PC-9 (cell line): Measurements from ENCODE around the gene AGXT. TPM values are rescaled to one million over a fixed set of nuclear protein-coding genes. Genes with fewer than 3 reads are reported as not detected.

ENCODE experiments used
- BruUV-seq: library from RNA; stranded (reverse); fragments of 400-500 nt; replicated peaks from 2 replicates; lab custom pipeline; 2021; lab: Mats Ljungman, UMichigan
- CTCF ChIA-PET: fragments of 300-600 bp; sonication (Branson Sonifier 250); formaldehyde crosslinking; loops from one replicate; lab custom pipeline; 2022; ENCODE audit warnings: antibody characterized with exemption; lab: Charles Lee
- POLR2A ChIA-PET: fragments of 300-600 bp; sonication (Branson Sonifier 250); formaldehyde crosslinking; loops from one replicate; lab custom pipeline; 2022; ENCODE audit warnings: antibody characterized with exemption; ENCODE audit not compliant: unreplicated experiment; lab: Charles Lee
- DNase-seq, 2 experiments: peaks; one replicate each; pipeline versions ENCODE4 v3.0.0 to v3.0.0-alpha.2; 2015 to 2022; ENCODE audit warnings: mixed read lengths in 1 of 2
- H2AFZ ChIP-seq: fragments of 200-600 bp; sonication (generic); 2 replicates; pipeline ENCODE4 v1.8.1; 2017; ENCODE audit warnings: antibody characterized with exemption
- H3F3A ChIP-seq: fragments of 200-600 bp; sonication (generic); 2 replicates; pipeline ENCODE4 v1.8.1; 2017; ENCODE audit warnings: antibody characterized with exemption, mild to moderate bottlenecking, low read depth; ENCODE audit not compliant: insufficient read depth
- H3K27ac ChIP-seq: fragments of 200-600 bp; sonication (generic); 2 replicates; pipeline ENCODE4 v1.6.1; 2016; ENCODE audit warnings: mixed run types
- H3K27me3 ChIP-seq: fragments of 200-600 bp; sonication (generic); 2 replicates; pipeline ENCODE4 v1.6.1; 2016; ENCODE audit warnings: low read depth, mixed run types; ENCODE audit not compliant: insufficient read depth
- H3K36me3 ChIP-seq: fragments of 200-600 bp; sonication (generic); 2 replicates; pipeline ENCODE4 v1.6.1; 2016; ENCODE audit warnings: low read depth, mixed run types
- H3K4me1 ChIP-seq: fragments of 200-600 bp; sonication (generic); replicated peaks from 2 replicates; pipeline ENCODE4 v1.6.1; 2016; ENCODE audit warnings: mixed run types; ENCODE audit not compliant: insufficient read depth
- H3K4me2 ChIP-seq: fragments of 200-600 bp; sonication (generic); 2 replicates; pipeline ENCODE4 v1.6.1; 2017; ENCODE audit warnings: mixed run types
- H3K4me3 ChIP-seq: fragments of 200-600 bp; sonication (generic); 2 replicates; pipeline ENCODE4 v1.6.1; 2016; ENCODE audit warnings: mixed run types
- H3K79me2 ChIP-seq: fragments of 200-600 bp; sonication (generic); 2 replicates; pipeline ENCODE4 v1.6.1; 2017; ENCODE audit warnings: low read depth, mixed run types
- H3K9me2 ChIP-seq: fragments of 200-600 bp; sonication (generic); 2 replicates; pipeline ENCODE4 v1.8.1; 2017; ENCODE audit warnings: mild to moderate bottlenecking; ENCODE audit not compliant: insufficient read depth
- H3K9me3 ChIP-seq: fragments of 200-600 bp; sonication (generic); 2 replicates; pipeline ENCODE4 v1.8.1; 2016; ENCODE audit warnings: low read depth; ENCODE audit not compliant: insufficient read depth
- H4K20me1 ChIP-seq: fragments of 200-600 bp; sonication (generic); 2 replicates; pipeline ENCODE4 v1.8.1; 2017; ENCODE audit not compliant: insufficient read depth
- EZH2 ChIP-seq: fragments of 200-600 bp; sonication (generic); IDR thresholded peaks from 2 replicates; pipeline ENCODE4 v1.8.0; 2017; ENCODE audit warnings: antibody characterized with exemption, low read depth
- intact Hi-C: fragments of 100-400 bp; cut with micrococcal nuclease; formaldehyde crosslinking; loops from one replicate; pipeline ENCODE4 v1.10.0; 2022; ENCODE audit not compliant: unreplicated experiment
- total RNA-seq: library from RNA; stranded (reverse); gene quantifications from 2 replicates; pipeline ENCODE4 v1.2.3, GENCODE V29; 2021
- TF ChIP-seq, protein P1 (sequence below): fragments of 200-600 bp; sonication (generic); conservative IDR thresholded peaks from 2 replicates; pipeline ENCODE4 v1.6.1; 2017; ENCODE audit warnings: mixed run types, antibody characterized with exemption, mild to moderate bottlenecking, moderate library complexity

The AGXT gene
- total RNA-seq, 1 experiment from 2014 or later, result not detected

DNA sequence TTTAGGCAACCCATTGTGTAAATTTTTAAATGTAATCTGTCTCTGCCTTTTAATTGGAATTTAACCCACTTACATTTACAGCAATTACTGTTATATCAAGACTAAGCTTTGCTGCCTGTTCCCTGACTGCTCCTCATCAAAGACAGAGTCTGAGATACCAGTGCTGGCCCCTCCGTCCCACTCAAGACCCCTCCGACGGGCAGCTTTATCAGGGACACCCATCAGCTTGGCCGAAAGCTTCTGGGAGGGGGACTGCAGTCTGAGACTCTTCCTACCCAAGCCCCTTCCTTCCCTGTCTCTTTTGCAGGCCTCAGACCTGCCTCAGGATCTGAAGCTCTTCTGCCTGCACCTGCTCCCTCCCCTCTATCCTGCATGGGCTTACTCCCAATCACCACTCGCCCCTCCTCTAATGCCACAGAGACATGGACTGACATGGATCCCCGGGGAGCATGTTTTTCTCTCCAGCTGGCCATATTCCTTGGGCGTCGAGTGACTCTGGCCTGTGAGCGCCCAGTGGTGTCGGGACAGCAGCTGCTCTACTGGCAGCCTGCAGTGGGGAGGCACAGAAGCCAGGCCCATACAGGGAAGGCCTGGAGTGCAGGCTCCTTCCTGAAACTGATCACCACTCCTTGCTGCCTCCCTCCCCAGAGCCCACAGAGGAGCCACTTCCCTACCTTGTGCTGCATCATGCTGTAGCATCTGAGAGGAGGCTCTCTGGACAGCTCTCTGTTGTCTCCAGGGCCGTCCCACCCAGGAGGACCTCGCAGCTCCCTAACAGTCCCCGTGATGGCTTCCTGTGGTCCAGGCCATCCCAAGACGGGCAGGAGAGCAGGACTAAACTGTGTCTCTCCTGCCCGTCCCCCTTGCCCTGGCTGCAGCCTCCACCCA is 44.9 kb upstream of the AGXT start:
- TF ChIP-seq EZH2, result no peak
- TF ChIP-seq, protein P1, sequence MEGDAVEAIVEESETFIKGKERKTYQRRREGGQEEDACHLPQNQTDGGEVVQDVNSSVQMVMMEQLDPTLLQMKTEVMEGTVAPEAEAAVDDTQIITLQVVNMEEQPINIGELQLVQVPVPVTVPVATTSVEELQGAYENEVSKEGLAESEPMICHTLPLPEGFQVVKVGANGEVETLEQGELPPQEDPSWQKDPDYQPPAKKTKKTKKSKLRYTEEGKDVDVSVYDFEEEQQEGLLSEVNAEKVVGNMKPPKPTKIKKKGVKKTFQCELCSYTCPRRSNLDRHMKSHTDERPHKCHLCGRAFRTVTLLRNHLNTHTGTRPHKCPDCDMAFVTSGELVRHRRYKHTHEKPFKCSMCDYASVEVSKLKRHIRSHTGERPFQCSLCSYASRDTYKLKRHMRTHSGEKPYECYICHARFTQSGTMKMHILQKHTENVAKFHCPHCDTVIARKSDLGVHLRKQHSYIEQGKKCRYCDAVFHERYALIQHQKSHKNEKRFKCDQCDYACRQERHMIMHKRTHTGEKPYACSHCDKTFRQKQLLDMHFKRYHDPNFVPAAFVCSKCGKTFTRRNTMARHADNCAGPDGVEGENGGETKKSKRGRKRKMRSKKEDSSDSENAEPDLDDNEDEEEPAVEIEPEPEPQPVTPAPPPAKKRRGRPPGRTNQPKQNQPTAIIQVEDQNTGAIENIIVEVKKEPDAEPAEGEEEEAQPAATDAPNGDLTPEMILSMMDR, result no peak
- BruUV-seq, result no TSS peak
- peaks cover 85% of the 10 kb centered on the region for H3K27me3 ChIP-seq
- no peaks in the 10 kb centered on the region for H3F3A ChIP-seq
- no peaks in the 10 kb centered on the region for H3K36me3 ChIP-seq
- DNase-seq, result no peak
- POLR2A ChIA-PET, result no interaction called here
- H3K27ac ChIP-seq, result no peak overlapping the region
- H3K9me2 ChIP-seq, result no peaks in the 10 kb centered on the region
- H2AFZ ChIP-seq, result no peak overlapping the region
- no peak overlapping the region for H3K4me3 ChIP-seq
- H3K9me3 ChIP-seq, result peaks cover 7% of the 10 kb centered on the region; the same call in 1 of the 2 replicates
- H4K20me1 ChIP-seq, result no peaks in the 10 kb centered on the region; the same call in 1 of the 2 replicates
- H3K79me2 ChIP-seq, result no peaks in the 10 kb centered on the region
- CTCF ChIA-PET, result interaction anchor here (0.6 kb wide), 1 partner anchor 724 kb away, joined by 14 read pairs; no protein-coding TSS in a partner anchor
- H3K4me1 ChIP-seq, result no peaks in the 10 kb centered on the region
- intact Hi-C loops, result no loop called here
- H3K4me2 ChIP-seq, result no peak overlapping the region

DNA sequence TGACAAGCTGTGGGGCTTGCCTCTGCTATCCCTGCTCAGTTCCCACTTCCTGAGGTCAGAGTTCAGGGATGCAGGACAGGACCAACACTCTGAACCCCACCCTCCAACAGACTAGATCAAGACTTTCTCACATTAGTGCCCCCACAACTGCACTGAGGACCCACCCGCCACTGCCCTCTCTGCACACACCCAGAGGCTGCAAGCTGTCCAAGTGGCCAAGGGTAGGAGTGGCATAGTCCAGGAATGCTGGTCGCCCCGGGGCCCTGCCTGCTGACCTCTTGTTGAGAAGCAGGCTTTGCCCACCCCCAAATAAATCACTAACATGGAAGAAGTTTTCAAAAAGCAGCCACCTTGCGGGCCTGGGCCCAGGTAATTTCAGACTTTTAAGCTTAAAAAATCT is 43.1 kb upstream of the AGXT start:
- TF ChIP-seq EZH2, result no peak
- TF ChIP-seq, protein P1, result no peak
- Histone ChIP-seq H3K9me2 (no peaks in the 10 kb centered on the region), H3K36me3 (no peaks in the 10 kb centered on the region), H2AFZ (no peak overlapping the region), H3K4me2 (no peak overlapping the region), H3K27me3 (peaks cover 98% of the 10 kb centered on the region), H3K4me1 (no peaks in the 10 kb centered on the region), H3K9me3 (peaks cover 7% of the 10 kb centered on the region; the same call in 1 of the 2 replicates), H3K79me2 (no peaks in the 10 kb centered on the region), H4K20me1 (no peaks in the 10 kb centered on the region; the same call in 1 of the 2 replicates), H3K4me3 (no peak overlapping the region), H3K27ac (no peak overlapping the region), H3F3A (no peaks in the 10 kb centered on the region)
- no peak for DNase-seq
- BruUV-seq, result no TSS peak
- intact Hi-C loops, result no loop called here
- CTCF ChIA-PET, result interaction anchor here (0.7 kb wide), 1 partner anchor 161 kb away, joined by 3 read pairs; no protein-coding TSS in a partner anchor
- POLR2A ChIA-PET, result no interaction called here

DNA sequence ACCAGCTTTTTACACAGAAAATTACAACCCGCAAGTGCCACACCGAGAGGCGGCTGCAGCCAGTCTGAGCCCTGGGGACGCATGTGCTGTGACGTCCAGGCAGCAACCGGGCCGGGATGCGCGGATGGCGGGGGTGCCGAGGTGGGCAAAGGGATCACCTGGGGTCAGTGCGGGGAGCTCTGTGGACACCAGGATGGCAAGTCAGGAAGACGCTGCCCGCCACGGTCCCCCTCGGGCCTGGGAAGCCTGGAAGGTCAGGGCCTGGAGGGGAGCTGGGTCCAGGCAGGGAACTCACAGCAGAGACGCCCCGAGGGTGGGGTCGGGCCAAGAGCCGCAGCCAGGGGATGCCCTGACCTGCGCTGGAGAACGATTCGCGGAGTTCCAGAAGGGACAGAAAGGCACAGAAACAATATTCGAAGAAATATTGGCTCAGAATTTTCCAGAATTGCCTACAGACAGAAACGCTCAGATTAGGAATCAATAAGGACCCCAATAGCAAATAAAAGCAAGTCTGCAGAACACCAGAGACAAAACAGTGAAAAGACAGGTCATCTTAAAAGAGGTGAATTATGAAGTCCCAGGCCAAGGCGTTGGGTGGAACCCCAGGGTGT is 36.9 kb upstream of the AGXT start:
- H3K9me2 ChIP-seq, result no peaks in the 10 kb centered on the region
- intact Hi-C loops, result no loop called here
- no peak for DNase-seq
- 0 out of 2 replicates have a peak, but pooled peaks cover 6% of the 10 kb centered on the region for H3K4me1 ChIP-seq
- H3K9me3 ChIP-seq, result no peaks in the 10 kb centered on the region
- peak overlapping the region; percentile 63 for H3K4me2 ChIP-seq
- TF ChIP-seq EZH2, result no peak
- TF ChIP-seq, protein P1, result no peak
- ChIA-PET CTCF (no interaction called here), POLR2A (no interaction called here)
- H4K20me1 ChIP-seq, result no peaks in the 10 kb centered on the region; the same call in 1 of the 2 replicates
- H3K79me2 ChIP-seq, result no peaks in the 10 kb centered on the region
- no peaks in the 10 kb centered on the region for H3K36me3 ChIP-seq
- H3K27me3 ChIP-seq, result peaks cover 79% of the 10 kb centered on the region
- H3F3A ChIP-seq, result peaks cover 14% of the 10 kb centered on the region; the same call in 1 of the 2 replicates
- no peak overlapping the region; the same call in 1 of the 2 replicates for H3K4me3 ChIP-seq
- H3K27ac ChIP-seq, result no peak overlapping the region
- no TSS peak for BruUV-seq
- H2AFZ ChIP-seq, result no peak overlapping the region
